ENCODE results near the gene RPS21. TPM values are rescaled to one million over a fixed set of nuclear protein-coding genes. Genes with fewer than 3 reads are reported as not detected.

RPS21 gene
- total and polyA plus RNA-seq, 10 donors: 1,168 to 11,722 (median 3,328) TPM

DNA sequence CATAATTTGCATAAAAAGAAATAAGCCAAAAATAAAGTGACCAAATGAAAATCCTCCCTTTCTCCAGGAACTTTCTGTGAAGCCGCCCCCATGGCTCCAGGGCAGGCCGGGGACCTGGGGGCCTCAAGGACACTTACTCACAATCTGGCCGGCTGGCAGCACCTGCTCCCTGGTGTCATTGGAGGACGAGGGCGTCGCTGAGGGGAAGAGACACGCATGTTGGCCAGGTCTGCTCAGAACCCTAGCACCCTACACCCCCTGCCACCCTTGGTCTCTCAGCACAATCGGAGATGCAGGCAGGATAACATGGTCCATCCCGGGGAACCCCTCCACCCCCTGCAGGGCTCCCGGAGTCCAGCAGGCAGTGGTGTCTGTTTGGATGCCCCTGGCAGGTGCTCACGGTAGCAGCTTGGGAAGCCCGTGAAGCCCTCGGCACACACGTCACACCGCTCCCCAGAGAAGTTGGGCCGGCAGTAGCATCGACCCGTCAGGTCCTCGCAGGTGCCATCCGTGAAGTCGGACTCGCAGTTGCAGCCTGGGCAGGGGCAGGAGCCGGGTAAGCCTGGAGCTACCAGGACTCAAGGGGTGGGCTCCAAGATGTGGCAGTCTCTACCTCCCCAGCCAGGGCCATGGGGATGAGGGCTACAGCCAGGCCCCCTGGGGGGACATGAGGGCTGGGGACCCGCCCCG, 41.1 kb upstream of the RPS21 start:
- TF ChIP-seq, protein P1, sequence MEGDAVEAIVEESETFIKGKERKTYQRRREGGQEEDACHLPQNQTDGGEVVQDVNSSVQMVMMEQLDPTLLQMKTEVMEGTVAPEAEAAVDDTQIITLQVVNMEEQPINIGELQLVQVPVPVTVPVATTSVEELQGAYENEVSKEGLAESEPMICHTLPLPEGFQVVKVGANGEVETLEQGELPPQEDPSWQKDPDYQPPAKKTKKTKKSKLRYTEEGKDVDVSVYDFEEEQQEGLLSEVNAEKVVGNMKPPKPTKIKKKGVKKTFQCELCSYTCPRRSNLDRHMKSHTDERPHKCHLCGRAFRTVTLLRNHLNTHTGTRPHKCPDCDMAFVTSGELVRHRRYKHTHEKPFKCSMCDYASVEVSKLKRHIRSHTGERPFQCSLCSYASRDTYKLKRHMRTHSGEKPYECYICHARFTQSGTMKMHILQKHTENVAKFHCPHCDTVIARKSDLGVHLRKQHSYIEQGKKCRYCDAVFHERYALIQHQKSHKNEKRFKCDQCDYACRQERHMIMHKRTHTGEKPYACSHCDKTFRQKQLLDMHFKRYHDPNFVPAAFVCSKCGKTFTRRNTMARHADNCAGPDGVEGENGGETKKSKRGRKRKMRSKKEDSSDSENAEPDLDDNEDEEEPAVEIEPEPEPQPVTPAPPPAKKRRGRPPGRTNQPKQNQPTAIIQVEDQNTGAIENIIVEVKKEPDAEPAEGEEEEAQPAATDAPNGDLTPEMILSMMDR (IDR thresholded peaks at IDR 0.05 in 8 of 11, conservative IDR thresholded peaks at IDR 0.05 in 3 of 11): no peak
- TF ChIP-seq POLR2AphosphoS5 (IDR thresholded peaks at IDR 0.05): no peak
- TF ChIP-seq POLR2A (IDR thresholded peaks at IDR 0.05): no peak
- DNase-seq: no peak
- intact Hi-C loops (cut with DNase I; ENCODE audit: low total_unique reads): no loop called here
- Histone ChIP-seq H3K4me1 (no peaks in the 10 kb centered on the region), H3K27me3 (replicated peaks in 1 of 7) (no peaks in the 10 kb centered on the region), H3K36me3 (peaks cover 0 to 86% (median 6%) of the 10 kb centered on the region in 6 donors), H3K9me3 (peaks cover 0 to 13% (median 6%) of the 10 kb centered on the region in 8 donors), H3K27ac (no peak overlapping the region), H3K4me3 (no peak overlapping the region)
- 87 to 92% (median 90%) methylated on average over 15 to 25 of the region's 25 CpGs for WGBS, 5 donors

DNA sequence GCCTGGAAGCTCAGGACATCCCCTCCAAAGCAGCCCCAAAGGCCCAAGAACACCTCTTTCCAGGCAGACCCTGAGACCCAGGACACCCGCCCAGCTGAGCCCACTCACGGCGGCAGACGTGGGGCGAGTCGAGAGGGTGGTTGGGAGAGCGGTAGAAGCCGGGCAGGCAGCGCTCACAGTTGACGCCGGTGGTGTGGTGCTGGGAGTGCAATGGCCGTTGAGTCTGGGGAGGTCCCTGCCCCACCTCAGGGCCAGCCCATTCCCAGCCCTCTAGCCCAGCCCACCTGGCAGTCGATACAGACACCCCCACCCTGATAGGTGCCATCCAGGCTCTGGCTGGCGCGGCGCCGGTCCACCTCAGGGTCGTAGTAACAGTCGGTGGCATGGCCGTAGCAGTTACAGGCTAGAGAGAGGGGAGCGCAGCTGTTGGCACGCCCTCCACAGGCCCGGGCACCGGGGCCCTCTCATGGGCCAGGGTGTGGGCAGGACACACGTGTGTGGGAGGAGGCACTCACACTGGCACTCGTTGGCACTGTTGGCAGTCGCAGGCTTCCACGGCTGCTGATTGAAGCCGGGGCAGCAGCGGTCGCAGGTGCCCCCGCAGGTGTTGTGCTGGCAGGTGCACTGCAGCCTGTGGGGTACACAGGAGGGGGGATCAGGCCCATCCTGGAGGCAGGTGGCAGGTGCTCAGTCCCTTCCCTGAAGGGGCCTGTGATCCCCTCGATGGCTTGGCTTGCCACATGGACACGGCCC, 40.3 kb upstream of the RPS21 start:
- intact Hi-C loops (cut with DNase I; ENCODE audit: low total_unique reads): no loop called here
- Histone ChIP-seq H3K27ac (no peak overlapping the region), H3K36me3 (peaks cover 0 to 86% (median 11%) of the 10 kb centered on the region in 6 donors)

GRCh38 chr20:62347151-62347404, 39.8 kb upstream of the RPS21 start:
- no peaks in the 10 kb centered on the region for H3K4me1 ChIP-seq
- H3K4me3 ChIP-seq: no peak overlapping the region
- peaks cover 0 to 86% (median 13%) of the 10 kb centered on the region in 6 donors for H3K36me3 ChIP-seq
- intact Hi-C loops (cut with DNase I; ENCODE audit: low total_unique reads): no loop called here
- 84 to 96% (median 91%) methylated on average over 6 to 10 of the region's 10 CpGs for WGBS, 5 donors
- no peak overlapping the region for H3K27ac ChIP-seq
- no peak for DNase-seq
- H3K27me3 ChIP-seq (replicated peaks in 1 of 7): no peaks in the 10 kb centered on the region
- peaks cover 0 to 9% (median 6%) of the 10 kb centered on the region in 8 donors for H3K9me3 ChIP-seq
- TF ChIP-seq POLR2AphosphoS5 (IDR thresholded peaks at IDR 0.05) (no peak), POLR2A (IDR thresholded peaks at IDR 0.05) (no peak)
- TF ChIP-seq, protein P1 (IDR thresholded peaks at IDR 0.05 in 8 of 11, conservative IDR thresholded peaks at IDR 0.05 in 3 of 11): no peak

More for the DNA sequence above, 40.3 kb upstream of the RPS21 start:
- no peak for DNase-seq
- no peaks in the 10 kb centered on the region for H3K4me1 ChIP-seq
- H3K4me3 ChIP-seq: no peak overlapping the region
- H3K9me3 ChIP-seq: peaks cover 0 to 9% (median 6%) of the 10 kb centered on the region in 8 donors
- TF ChIP-seq POLR2AphosphoS5 (IDR thresholded peaks at IDR 0.05) (peak in 1 of 3 donors; percentile 48), POLR2A (IDR thresholded peaks at IDR 0.05) (no peak)
- 92 to 95% (median 93%) methylated on average over 15 to 34 of the region's 34 CpGs for WGBS, 5 donors
- H3K27me3 ChIP-seq (replicated peaks in 1 of 7): no peaks in the 10 kb centered on the region

DNA sequence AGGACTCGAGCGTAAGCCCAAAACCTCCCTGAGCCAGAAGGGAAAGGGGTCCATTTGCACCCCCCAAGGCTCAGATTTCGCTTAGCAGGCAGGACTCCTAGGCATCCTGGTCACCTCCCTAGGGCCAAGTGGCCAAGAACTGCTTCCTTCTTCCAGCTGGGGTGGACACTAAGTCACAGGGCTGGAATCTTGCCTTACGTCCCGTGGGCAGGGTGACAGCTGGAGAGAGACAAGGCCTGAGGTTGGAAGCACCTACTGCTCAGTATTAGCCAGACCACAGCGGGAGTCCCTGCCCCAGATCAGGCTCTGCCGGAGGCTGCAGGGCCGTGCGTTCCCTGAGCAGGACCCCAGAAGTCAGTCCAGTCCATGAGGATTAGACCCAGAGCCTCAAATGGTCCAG, 39.5 kb upstream of the RPS21 start:
- H3K36me3 ChIP-seq: peaks cover 0 to 86% (median 13%) of the 10 kb centered on the region in 6 donors
- H3K27me3 ChIP-seq (replicated peaks in 1 of 7): no peaks in the 10 kb centered on the region
- DNase-seq: no peak
- no peak overlapping the region for H3K27ac ChIP-seq
- WGBS, 5 donors: 79 to 84% (median 81%) methylated on average over 7 to 9 of the region's 9 CpGs
- no peak overlapping the region for H3K4me3 ChIP-seq
- H3K9me3 ChIP-seq: peaks cover 0 to 9% (median 6%) of the 10 kb centered on the region in 8 donors
- no peaks in the 10 kb centered on the region for H3K4me1 ChIP-seq
- TF ChIP-seq, protein P1 (IDR thresholded peaks at IDR 0.05 in 8 of 11, conservative IDR thresholded peaks at IDR 0.05 in 3 of 11): no peak
- no peak for TF ChIP-seq POLR2AphosphoS5 (IDR thresholded peaks at IDR 0.05)
- no peak for TF ChIP-seq POLR2A (IDR thresholded peaks at IDR 0.05)
- intact Hi-C loops (cut with DNase I; ENCODE audit: low total_unique reads): no loop called here
